GM10248 (cell line): Measurements from ENCODE around the gene SENP6.
"Not testable (repeated sequence)": the region's sequence is repeated elsewhere in the genome, so short reads cannot be mapped to it uniquely, and the experiment has no call there.

ENCODE experiments used
- CTCF ChIA-PET: fragments of 300-600 bp; sonication (Branson Sonifier 250); formaldehyde crosslinking; extraction: SDS; loops from one replicate; lab custom pipeline; 2021; ENCODE audit warnings: antibody characterized with exemption; lab: Yijun Ruan, JAX
- POLR2A ChIA-PET: fragments of 350-650 bp; sonication (Branson Sonifier 250); formaldehyde crosslinking; extraction: SDS; loops from one replicate; lab custom pipeline; 2020; ENCODE audit warnings: antibody characterized with exemption; lab: Yijun Ruan, JAX
- DNase-seq: peaks from one replicate; pipeline ENCODE4 v3.0.0; 2012; ENCODE audit errors: extremely low spot score
- TF ChIP-seq, protein P1 (sequence below): IDR thresholded peaks from 2 replicates; pipeline ENCODE4 v1.5.1; 2012; ENCODE audit warnings: mild to moderate bottlenecking, low read depth; ENCODE audit errors: extremely low read depth, missing control alignments, control extremely low read depth

The SENP6 gene

DNA sequence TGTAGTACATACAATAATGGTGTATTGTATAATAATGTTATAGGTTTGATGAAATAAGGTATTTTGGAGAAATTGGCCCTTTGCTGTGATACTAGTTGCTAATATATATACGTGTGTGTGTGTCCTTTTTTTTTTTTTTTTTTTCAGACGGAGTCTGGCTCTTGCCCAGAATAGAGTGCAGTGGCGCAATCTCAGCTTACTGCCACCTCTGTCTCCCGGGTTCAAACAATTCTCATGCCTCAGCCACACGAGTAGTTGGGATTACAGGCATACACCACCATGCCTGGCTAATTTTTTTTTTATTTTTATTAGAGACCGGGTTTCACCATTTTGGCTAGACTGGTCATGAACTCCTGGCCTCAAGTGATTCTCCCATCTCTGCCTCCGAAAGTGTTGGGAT, 23.3 kb downstream of the SENP6 start:
- no peak for DNase-seq
- ChIA-PET CTCF (no interaction called here), POLR2A (no interaction called here)

DNA sequence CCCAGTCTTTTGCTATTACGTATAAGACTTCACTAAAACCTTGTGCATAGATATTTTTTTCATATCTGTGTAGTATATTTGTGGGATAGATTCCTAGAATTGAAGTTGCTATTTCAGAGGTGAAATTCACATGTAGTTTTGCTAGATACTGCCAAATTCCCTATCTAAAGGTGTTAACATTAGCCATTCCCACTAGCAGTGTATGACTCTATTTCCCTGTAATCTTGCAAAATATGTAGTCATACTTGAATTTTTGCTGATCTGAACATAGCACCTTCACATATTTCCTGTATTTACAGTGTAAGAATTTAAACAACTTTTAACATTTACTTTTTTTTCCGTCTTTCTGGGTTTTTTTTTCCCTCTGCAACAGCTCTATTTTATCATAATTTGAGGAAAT, 24.9 kb downstream of the SENP6 start:
- DNase-seq: no peak
- TF ChIP-seq, protein P1, sequence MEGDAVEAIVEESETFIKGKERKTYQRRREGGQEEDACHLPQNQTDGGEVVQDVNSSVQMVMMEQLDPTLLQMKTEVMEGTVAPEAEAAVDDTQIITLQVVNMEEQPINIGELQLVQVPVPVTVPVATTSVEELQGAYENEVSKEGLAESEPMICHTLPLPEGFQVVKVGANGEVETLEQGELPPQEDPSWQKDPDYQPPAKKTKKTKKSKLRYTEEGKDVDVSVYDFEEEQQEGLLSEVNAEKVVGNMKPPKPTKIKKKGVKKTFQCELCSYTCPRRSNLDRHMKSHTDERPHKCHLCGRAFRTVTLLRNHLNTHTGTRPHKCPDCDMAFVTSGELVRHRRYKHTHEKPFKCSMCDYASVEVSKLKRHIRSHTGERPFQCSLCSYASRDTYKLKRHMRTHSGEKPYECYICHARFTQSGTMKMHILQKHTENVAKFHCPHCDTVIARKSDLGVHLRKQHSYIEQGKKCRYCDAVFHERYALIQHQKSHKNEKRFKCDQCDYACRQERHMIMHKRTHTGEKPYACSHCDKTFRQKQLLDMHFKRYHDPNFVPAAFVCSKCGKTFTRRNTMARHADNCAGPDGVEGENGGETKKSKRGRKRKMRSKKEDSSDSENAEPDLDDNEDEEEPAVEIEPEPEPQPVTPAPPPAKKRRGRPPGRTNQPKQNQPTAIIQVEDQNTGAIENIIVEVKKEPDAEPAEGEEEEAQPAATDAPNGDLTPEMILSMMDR: no peak
- POLR2A ChIA-PET: no interaction called here
- CTCF ChIA-PET: interaction anchor here (1.4 kb wide), 1 partner anchor 10 kb away, joined by 3 read pairs; no protein-coding TSS in a partner anchor

More for the DNA sequence above, 23.3 kb downstream of the SENP6 start:
- TF ChIP-seq, protein P1: no peak

DNA sequence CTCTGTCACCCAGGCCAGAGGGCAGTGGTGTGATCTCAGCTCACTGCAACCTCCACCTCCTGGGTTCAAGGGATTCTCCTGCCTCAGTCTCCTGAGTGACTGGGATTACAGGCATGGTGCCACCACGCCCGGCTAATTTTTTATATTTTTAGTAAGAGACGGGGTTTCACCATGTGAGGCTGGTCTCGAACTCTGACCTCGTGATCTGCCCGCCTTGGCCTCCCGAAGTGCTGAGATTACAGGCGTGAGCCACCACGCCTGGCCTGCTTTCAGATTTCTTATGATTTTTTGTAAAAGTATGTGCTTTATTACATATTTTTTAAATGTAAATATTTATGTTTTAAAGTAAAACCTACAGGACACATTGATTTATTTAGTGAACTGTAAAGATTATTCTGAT, 26.0 kb downstream of the SENP6 start:
- CTCF ChIA-PET, DNase-seq, POLR2A ChIA-PET: not testable (repeated sequence)

DNA sequence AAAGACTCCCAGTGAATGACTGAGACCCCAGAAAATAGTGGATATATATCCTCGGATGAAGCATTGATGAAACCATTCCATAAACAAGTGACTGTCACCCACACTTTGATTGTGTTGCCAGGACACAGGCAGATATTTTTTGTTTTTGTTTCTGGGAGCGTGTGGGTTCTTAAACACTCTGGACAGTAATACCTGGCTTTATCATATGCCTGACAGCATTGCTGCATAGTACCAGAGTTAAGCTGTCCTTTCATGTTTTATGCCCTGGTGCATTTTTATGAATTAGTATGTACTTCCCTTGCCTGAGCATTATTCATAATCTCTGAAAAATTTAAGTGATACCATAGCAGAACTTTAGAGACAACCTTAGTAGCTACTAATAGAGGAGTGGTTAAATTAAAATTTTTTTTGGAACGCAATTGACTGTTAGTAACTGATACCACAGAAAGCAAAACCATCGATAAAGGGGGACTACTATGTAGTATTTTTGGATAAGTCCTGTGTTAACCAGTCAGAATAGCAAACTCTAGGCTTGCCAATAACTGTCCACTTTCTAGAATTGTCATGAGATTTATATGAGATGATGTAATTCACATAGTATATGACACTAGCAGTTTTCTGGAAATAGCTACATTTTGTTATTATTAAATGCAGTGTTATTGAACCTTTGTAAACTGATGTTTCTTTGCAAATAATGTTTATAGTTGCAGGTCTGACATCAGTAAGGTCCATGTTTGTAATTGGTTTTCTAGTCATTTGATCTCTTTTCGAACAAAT, 30.4 kb downstream of the SENP6 start:
- ChIA-PET POLR2A (no interaction called here), CTCF (interaction anchor here (1.0 to 1.3 kb wide), 2 partner anchors 36 to 76 kb away, joined by 3 read pairs; no protein-coding TSS in a partner anchor)
- DNase-seq: no peak
- TF ChIP-seq, protein P1: no peak

DNA sequence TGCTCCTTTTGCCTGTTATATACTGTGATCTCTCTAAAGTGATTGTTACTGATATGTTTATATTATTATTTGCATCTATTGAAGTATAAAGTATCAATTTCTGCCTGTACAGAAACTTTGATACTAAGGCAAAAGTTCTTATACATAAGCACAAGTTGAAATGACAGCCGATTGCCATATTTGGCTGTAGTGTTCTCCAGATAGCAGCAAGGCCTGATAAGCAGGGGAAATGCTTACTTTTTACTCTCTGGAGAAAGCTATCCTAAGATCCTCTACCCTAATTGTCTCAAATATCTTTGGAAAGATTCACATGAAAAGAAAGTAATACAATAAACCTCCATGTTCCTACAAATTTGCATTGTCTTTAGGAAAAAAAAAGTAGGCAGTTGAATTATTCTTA, 31.4 kb downstream of the SENP6 start:
- ChIA-PET CTCF (interaction anchor here (1.1 kb wide), 1 partner anchor 12 kb away, joined by 3 read pairs; no protein-coding TSS in a partner anchor), POLR2A (no interaction called here)
- TF ChIP-seq, protein P1: no peak
- no peak for DNase-seq

DNA sequence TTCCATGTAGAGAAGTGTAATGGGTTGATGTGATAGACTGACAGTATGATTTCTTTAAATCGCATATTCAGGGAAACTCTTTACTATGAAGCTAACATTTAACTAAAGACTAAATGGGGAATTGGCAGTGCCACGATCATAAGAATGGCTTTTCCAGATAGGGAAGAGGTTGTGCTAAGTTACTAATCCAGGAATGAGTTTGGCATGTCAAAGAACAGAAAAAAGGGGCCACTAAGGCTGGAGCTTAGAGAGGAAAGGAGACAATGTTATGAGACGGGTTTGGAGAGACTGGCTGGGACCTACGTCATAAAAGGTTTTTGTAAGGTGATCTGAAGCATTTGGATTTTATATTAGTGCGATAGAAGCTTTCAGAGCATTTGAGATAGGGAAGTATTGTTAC, 40.6 kb downstream of the SENP6 start:
- ChIA-PET POLR2A (no interaction called here), CTCF (no interaction called here)
- DNase-seq: no peak
- TF ChIP-seq, protein P1: no peak

DNA sequence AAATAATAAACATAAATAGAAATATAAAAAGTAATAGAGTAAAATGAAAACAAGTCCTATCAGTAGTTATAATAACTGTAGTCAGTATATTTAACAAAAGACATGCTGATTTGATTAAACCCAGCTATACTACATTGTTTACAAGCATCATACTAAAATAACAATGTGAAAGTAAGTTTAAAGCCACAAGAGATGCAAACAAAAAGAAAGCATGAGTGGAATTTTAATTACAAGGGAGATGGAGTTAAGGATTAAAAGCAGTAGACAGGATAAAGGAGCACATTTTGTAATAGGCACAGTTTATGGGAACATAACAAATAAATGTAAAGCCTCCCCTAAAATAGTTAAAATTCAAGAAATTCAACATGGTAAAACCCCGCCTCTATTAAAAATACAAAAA, 41.5 kb downstream of the SENP6 start:
- DNase-seq: no peak
- ChIA-PET POLR2A (no interaction called here), CTCF (no interaction called here)
- TF ChIP-seq, protein P1: no peak
